ENCODE results near the gene ZNF688.
A peak's percentile ranks its signal among the peaks of the same experiment; 100 is the strongest.

Gene ZNF688

DNA sequence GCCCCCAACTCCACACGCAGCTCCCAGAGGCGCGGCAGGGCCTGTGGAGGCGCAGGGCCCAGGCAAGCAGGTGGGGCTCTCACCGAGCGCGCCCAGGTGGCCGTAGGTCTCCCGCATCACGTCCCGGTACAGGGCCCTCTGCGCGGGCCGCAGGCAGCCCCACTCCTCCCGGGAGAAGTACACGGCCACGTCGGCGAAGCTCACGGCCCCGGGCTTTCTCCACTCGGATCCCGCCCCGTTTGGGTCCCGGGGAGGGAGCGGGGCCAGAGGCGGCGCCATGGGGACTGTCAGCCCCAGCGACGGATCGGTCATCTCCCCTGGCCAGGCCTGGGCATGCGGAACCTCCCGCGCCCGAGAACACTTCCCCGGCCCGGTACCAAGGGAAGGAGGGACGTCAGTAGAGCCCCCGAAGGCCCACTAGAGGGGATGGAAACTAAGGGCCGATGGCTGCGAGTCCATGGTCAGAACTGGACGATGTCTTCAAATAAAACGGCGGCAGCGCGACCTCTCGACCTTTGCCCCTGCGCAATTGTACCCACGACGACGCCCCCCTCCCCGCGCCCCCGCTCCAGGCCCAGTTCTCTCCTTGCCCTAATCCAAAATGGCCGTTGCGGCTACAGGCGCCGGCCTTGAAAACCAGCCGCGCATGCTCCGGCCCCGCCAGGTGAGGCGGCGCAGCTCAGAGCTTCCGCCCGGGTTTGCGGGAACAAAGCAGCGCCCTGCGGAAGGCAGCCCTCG, 37.0 kb downstream of the ZNF688 start, which contains the start of gene ZNF747:
ZNF747 (minus strand) TSS at position 491 of the 738 bp plus-strand sequence; CDS start at position 312, 179 bp downstream.
- TF ChIP-seq, protein P1, sequence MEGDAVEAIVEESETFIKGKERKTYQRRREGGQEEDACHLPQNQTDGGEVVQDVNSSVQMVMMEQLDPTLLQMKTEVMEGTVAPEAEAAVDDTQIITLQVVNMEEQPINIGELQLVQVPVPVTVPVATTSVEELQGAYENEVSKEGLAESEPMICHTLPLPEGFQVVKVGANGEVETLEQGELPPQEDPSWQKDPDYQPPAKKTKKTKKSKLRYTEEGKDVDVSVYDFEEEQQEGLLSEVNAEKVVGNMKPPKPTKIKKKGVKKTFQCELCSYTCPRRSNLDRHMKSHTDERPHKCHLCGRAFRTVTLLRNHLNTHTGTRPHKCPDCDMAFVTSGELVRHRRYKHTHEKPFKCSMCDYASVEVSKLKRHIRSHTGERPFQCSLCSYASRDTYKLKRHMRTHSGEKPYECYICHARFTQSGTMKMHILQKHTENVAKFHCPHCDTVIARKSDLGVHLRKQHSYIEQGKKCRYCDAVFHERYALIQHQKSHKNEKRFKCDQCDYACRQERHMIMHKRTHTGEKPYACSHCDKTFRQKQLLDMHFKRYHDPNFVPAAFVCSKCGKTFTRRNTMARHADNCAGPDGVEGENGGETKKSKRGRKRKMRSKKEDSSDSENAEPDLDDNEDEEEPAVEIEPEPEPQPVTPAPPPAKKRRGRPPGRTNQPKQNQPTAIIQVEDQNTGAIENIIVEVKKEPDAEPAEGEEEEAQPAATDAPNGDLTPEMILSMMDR (IDR thresholded peaks at IDR 0.05; ENCODE audit: borderline replicate concordance, control extremely low read depth, extremely low read depth, insufficient read depth, missing control alignments), result no peak
- in situ Hi-C loops (cut with MboI; ENCODE audit: low sequenced_read_pairs, unreplicated experiment), result no loop called here
- peak; percentile 93 for DNase-seq (ENCODE audit: low spot score)

DNA sequence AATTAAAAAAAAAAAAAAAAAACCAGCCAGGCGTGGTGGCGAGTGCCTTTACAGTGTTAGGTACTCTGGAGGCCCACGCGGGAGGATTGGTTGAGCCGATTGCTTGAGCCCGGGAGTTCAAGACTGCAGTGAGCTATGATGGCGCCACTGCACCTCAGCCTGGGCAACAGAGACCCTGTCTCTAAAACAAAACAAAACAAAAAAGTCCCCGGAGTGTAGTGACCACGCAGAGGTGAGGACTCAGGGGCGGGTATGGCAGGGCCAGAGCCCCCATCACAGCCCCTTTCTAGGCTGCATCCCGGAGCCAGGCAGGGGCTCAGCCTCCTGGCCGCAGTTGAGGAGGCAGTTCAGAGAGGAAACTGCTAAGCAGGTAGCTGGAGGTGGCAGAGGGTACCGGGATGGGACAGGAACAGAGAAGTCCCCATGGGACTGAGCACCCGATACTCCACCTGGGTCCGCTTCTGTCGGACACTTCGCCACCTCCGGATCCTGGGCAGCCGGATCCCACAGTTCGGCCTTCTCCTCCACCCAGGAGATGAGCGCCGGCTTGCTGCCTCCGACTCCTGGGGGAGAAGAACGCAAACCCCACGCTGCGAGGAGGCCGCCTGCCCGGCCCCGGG, 37.7 kb downstream of the ZNF688 start:
- no peak for DNase-seq (ENCODE audit: low spot score)
- in situ Hi-C loops (cut with MboI; ENCODE audit: low sequenced_read_pairs, unreplicated experiment), result no loop called here
- TF ChIP-seq, protein P1 (IDR thresholded peaks at IDR 0.05; ENCODE audit: borderline replicate concordance, control extremely low read depth, extremely low read depth, insufficient read depth, missing control alignments), result no peak

DNA sequence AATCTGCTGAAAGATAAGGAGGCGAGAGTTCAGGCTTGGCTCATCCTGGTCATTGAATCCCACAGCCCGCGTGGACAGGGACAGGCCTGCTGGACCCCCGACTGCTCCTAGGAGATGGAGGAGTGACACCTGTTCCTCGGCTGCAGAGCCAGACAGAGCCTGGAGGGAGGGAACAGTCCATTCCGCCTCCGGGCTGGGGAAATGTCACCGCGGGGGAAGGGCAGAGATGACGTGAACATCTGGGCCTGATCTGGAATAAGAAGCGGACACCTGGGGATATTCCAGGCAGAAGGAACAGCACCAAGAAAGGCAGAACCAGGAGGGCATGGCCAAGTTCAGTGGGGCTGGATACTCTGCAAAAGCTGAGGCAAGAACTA, 38.4 kb downstream of the ZNF688 start:
- TF ChIP-seq, protein P1 (IDR thresholded peaks at IDR 0.05; ENCODE audit: borderline replicate concordance, control extremely low read depth, extremely low read depth, insufficient read depth, missing control alignments), result no peak
- in situ Hi-C loops (cut with MboI; ENCODE audit: low sequenced_read_pairs, unreplicated experiment), result no loop called here
- no peak for DNase-seq (ENCODE audit: low spot score)

DNA sequence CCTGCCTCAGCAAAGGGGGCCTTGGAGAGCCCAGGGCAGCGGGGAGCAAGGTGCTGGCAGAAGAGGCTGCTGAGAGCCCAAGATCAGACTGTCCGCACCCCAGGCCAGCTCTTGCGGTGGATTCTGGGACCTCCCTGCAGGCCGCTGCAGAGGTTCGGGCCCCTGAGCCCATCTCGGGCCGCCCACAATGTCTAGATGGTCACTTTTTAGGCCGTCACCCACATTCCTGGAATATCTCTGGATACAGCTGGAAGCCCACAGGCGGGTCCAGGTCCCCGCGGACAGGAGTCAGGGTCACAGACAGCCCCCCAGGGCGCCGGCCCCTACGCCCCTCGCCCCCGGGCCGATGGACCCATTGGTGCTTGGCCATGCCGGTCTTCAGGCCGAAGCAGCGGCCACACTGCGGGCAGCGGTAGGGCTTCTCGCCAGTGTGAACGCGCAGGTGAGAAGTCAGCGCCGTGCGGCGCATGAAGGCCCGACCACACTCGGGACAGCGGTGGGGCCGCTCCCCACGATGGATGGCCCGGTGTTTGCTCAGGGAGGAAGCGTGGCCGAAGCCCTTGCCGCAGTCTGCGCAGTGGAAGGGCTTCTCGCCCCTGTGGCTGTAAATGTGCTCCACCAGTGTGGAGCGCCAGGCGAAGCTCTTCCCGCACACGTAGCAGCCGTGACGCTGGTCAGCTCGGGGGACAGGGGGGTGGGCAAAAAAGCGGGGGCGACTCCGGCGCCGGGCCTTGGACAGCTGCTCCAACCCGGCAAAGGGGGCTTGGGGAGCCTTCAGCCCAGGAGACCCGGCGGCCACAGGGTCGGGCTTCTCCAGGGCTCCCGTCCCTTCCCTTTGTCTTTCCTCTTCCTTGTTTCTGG, 39.0 kb downstream of the ZNF688 start:
- no peak for DNase-seq (ENCODE audit: low spot score)
- in situ Hi-C loops (cut with MboI; ENCODE audit: low sequenced_read_pairs, unreplicated experiment), result no loop called here
- TF ChIP-seq, protein P1 (IDR thresholded peaks at IDR 0.05; ENCODE audit: borderline replicate concordance, control extremely low read depth, extremely low read depth, insufficient read depth, missing control alignments), result no peak

DNA sequence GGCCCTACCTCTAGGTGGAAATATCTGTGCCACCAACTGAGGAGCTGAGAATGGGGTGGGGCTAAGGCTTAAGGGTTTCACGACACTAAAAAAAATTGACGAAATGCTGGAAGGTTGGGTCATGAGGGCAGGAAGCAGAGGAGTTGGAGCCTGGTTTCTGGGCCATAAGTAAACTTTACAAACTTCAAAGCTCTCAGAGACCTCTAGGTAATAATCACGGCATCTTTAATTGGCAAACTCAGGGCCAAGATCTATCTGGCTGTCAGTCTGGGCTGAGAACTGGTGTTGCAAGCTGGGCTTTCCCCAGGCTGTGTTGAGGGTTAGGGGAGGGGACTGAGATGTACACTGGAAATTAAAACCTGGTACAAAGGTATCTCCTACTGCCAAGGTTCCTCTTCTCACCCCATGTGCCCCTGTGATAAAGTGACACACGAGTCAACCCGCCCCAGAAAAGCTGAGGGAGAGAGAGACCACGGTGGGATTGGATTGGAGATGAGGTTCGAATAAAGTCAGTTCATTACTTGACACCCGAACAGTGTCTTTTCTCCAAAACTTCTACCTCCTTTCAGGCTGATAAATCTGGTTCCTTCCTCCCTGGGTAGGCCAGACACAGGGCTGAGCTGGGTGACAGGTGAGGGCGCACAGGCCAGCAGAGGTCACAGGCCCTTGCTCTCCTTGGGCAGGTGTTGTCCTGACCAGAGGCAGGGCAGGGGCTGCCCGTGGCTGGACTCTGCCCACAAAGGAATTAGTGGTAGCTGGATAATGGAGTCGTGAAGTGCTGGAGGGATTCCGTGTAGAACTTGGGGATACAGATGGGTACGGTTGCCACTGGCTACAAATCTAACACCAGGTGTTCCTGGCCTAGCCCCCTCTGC, 41.1 kb downstream of the ZNF688 start:
- in situ Hi-C loops (cut with MboI; ENCODE audit: low sequenced_read_pairs, unreplicated experiment), result no loop called here

More for the DNA sequence above, 41.1 kb downstream of the ZNF688 start:
- DNase-seq (ENCODE audit: low spot score), result no peak
- TF ChIP-seq, protein P1 (IDR thresholded peaks at IDR 0.05; ENCODE audit: borderline replicate concordance, control extremely low read depth, extremely low read depth, insufficient read depth, missing control alignments), result no peak
